HCT116 (cell line): ENCODE measurements around the gene ACKR3. TPM values are rescaled to one million over a fixed set of nuclear protein-coding genes. Genes with fewer than 3 reads are reported as not detected.

Experiments
- ATAC-seq: fragments of 200-7000 bp; cut with Tn5 transposase; 2 replicates; pipeline ENCODE4 v1.9.1; 2020; ENCODE audit warnings: mild to moderate bottlenecking, moderate library complexity
- BruUV-seq: library from RNA; stranded (reverse); fragments of 400-500 nt; replicated peaks from 2 replicates; lab custom pipeline; 2021; lab: Mats Ljungman, UMichigan
- CTCF ChIA-PET: fragments of 300-600 bp; sonication (Branson Sonifier 250); formaldehyde crosslinking; loops from one replicate; lab custom pipeline; 2021; ENCODE audit warnings: antibody characterized with exemption; lab: Charles Lee
- POLR2A ChIA-PET: fragments of 300-600, 350-600 bp; sonication (Branson Sonifier 250); formaldehyde crosslinking; loops from one replicate; lab custom pipeline; 2021; ENCODE audit warnings: antibody characterized with exemption; lab: Charles Lee
- RAD21 ChIA-PET, 2 experiments: fragments of 300-600 bp; sonication (Branson Sonifier 250); formaldehyde crosslinking; loops; one replicate each; lab custom pipeline; 2023; ENCODE audit warnings: low total read pairs in 2 of 2; ENCODE audit not compliant: uncharacterized antibody in 2 of 2, unreplicated experiment in 2 of 2, low non-redundant PET in 1 of 2; lab: Charles Lee
- DNase-seq: peaks from one replicate; pipeline ENCODE4 v3.0.0-alpha.2; 2010; ENCODE audit warnings: low read depth, low spot score
- H2AFZ ChIP-seq: fragments of 200-600 bp; shearing (Covaris generic), sonication (generic); 2 replicates; pipeline ENCODE4 v1.6.1; 2017; ENCODE audit warnings: low read depth, mixed run types, mixed read lengths, antibody characterized with exemption, low read length; ENCODE audit not compliant: poor library complexity, severe bottlenecking
- H3K27ac ChIP-seq: 2 replicates; pipeline ENCODE4 v1.5.1; 2012; ENCODE audit warnings: low read depth, low read length
- H3K27me3 ChIP-seq: fragments of 200-600 bp; sonication (generic); 2 replicates; pipeline ENCODE4 v1.6.1; 2016; ENCODE audit warnings: mixed run types, low read length, mixed read lengths; ENCODE audit not compliant: insufficient read depth
- H3K36me3 ChIP-seq, 2 experiments: fragments of 200-500 bp in 1 of 2; fragments of 200-600 bp in 1 of 2; sonication (Bioruptor generic) in 1 of 2; sonication (generic) in 1 of 2; 2 replicates each; pipeline versions ENCODE4 v1.5.1 to v1.6.1; 2014 to 2016; ENCODE audit warnings: low read length in 2 of 2, inconsistent platforms in 1 of 2, mixed read lengths in 1 of 2, mixed run types in 1 of 2; ENCODE audit not compliant: insufficient read depth in 2 of 2, control insufficient read depth in 1 of 2
- H3K4me1 ChIP-seq, 2 experiments: fragments of 200-600 bp in 1 of 2; sonication (generic) in 1 of 2; 2 replicates each; pipeline versions ENCODE4 v1.5.1 to v1.6.1; 2012 to 2017; ENCODE audit warnings: low read length in 2 of 2, inconsistent platforms in 1 of 2, mild to moderate bottlenecking in 1 of 2, mixed read lengths in 1 of 2, mixed run types in 1 of 2, moderate library complexity in 1 of 2; ENCODE audit not compliant: insufficient read depth in 2 of 2, control insufficient read depth in 1 of 2
- H3K4me2 ChIP-seq: fragments of 200-600 bp; sonication (generic); 2 replicates; pipeline ENCODE4 v1.6.1; 2017; ENCODE audit warnings: mixed run types, low read length, mixed read lengths
- H3K4me3 ChIP-seq, 2 experiments: fragments of 200-600 bp in 1 of 2; sonication (generic) in 1 of 2; replicated peaks in 1 of 2; 2 replicates each; pipeline ENCODE4 v1.5.1; 2011 to 2016; ENCODE audit warnings: low read length in 2 of 2, control low read depth in 1 of 2, low read depth in 1 of 2, mild to moderate bottlenecking in 1 of 2, mixed read lengths in 1 of 2, mixed run types in 1 of 2
- H3K79me2 ChIP-seq: fragments of 200-600 bp; sonication (generic); 2 replicates; pipeline ENCODE4 v1.6.1; 2017; ENCODE audit warnings: mild to moderate bottlenecking, mixed run types, low read length, moderate library complexity, mixed read lengths; ENCODE audit not compliant: insufficient read depth
- H3K9ac ChIP-seq: fragments of 200-600 bp; sonication (generic); 2 replicates; pipeline ENCODE4 v1.6.1; 2016; ENCODE audit warnings: low read length, mixed read lengths
- H3K9me2 ChIP-seq: fragments of 200-600 bp; sonication (generic), shearing (Covaris generic); 2 replicates; pipeline ENCODE4 v1.6.1; 2017; ENCODE audit warnings: mixed run types, mild to moderate bottlenecking, moderate library complexity; ENCODE audit not compliant: insufficient read depth
- H3K9me3 ChIP-seq, 2 experiments: fragments of 200-500 bp in 1 of 2; fragments of 200-600 bp in 1 of 2; sonication (Bioruptor generic) in 1 of 2; sonication (generic) in 1 of 2; 2 replicates each; pipeline ENCODE4 v1.6.1; 2014 to 2017; ENCODE audit warnings: low read length in 2 of 2, mixed read lengths in 2 of 2, inconsistent platforms in 1 of 2, low read depth in 1 of 2, mild to moderate bottlenecking in 1 of 2, mixed run types in 1 of 2, moderate library complexity in 1 of 2; ENCODE audit not compliant: control insufficient read depth in 1 of 2, insufficient read depth in 1 of 2
- H4K20me1 ChIP-seq: fragments of 200-600 bp; sonication (generic), shearing (Covaris generic); 2 replicates; pipeline ENCODE4 v1.6.1; 2017; ENCODE audit warnings: mixed run types, mild to moderate bottlenecking, moderate library complexity; ENCODE audit not compliant: insufficient read depth
- CEBPB ChIP-seq: IDR thresholded peaks from 2 replicates; pipeline ENCODE4 v1.6.1; 2012; ENCODE audit warnings: low read depth
- CTCF ChIP-seq, 3 experiments: fragments of 200-600 bp in 1 of 3; sonication (generic) in 1 of 3; IDR thresholded peaks in 2 of 3; conservative IDR thresholded peaks in 1 of 3; 2 replicates each; pipeline ENCODE4 v1.5.1; 2012 to 2017; ENCODE audit warnings: low read depth in 2 of 3, low read length in 2 of 3, antibody characterized with exemption in 1 of 3, borderline replicate concordance in 1 of 3, control low read depth in 1 of 3, mild to moderate bottlenecking in 1 of 3, mixed read lengths in 1 of 3, mixed run types in 1 of 3, moderate library complexity in 1 of 3; ENCODE audit not compliant: insufficient read depth in 1 of 3
- EGR1 ChIP-seq: IDR thresholded peaks from 2 replicates; pipeline ENCODE4 v1.6.1; 2012; ENCODE audit warnings: low read depth
- FOSL1 ChIP-seq: IDR thresholded peaks from 2 replicates; pipeline ENCODE4 v1.6.1; 2012; ENCODE audit warnings: low read depth
- MAX ChIP-seq: IDR thresholded peaks from 2 replicates; pipeline ENCODE4 v1.6.1; 2012
- RAD21 ChIP-seq: IDR thresholded peaks from 2 replicates; pipeline ENCODE4 v1.6.1; 2012; ENCODE audit warnings: low read depth, mild to moderate bottlenecking
- REST ChIP-seq: IDR thresholded peaks from 2 replicates; pipeline ENCODE4 v1.6.1; 2012; ENCODE audit warnings: low read depth
- YY1 ChIP-seq: IDR thresholded peaks from 2 replicates; pipeline ENCODE4 v1.6.1; 2011; ENCODE audit warnings: low read length, low read depth, moderate library complexity, mild to moderate bottlenecking; ENCODE audit not compliant: insufficient replicate concordance; ENCODE audit errors: extremely low read depth
- intact Hi-C: fragments of 100-400 bp; cut with micrococcal nuclease; formaldehyde crosslinking; loops from 2 replicates; pipeline ENCODE4 v1.10.0; 2022
- total RNA-seq: library from RNA; stranded (reverse); gene quantifications from one replicate; pipeline ENCODE4 v1.2.1, GENCODE V29; 2021; ENCODE audit not compliant: unreplicated experiment

The ACKR3 gene
- total RNA-seq, 1 experiment from 2014 or later = 0.20 TPM

GRCh38 chr2:236561874-236562273, 7.8 kb upstream of the ACKR3 start:
- no peak for TF ChIP-seq EGR1
- TF ChIP-seq CEBPB = no peak
- TF ChIP-seq CTCF (IDR thresholded peaks at IDR 0.05 in 2 of 3, conservative IDR thresholded peaks at IDR 0.05 in 1 of 3; ENCODE audit: borderline replicate concordance in 1 of 3, insufficient read depth in 1 of 3, low read depth in 2 of 3, low read length in 2 of 3) = no peak
- no peak for TF ChIP-seq FOSL1
- TF ChIP-seq YY1 = no peak
- no peak for TF ChIP-seq RAD21
- TF ChIP-seq MAX = no peak
- no peak for TF ChIP-seq REST
- no peaks in the 10 kb centered on the region for H3K79me2 ChIP-seq
- POLR2A ChIA-PET = no interaction called here
- CTCF ChIA-PET = interaction anchor here (1.1 to 1.2 kb wide), 3 partner anchors 10 to 49 kb away, joined by 4 to 8 read pairs (median 6); no protein-coding TSS in a partner anchor
- RAD21 ChIA-PET = no interaction called here
- no peak overlapping the region for H3K4me2 ChIP-seq
- H3K9me2 ChIP-seq = no peaks in the 10 kb centered on the region
- no peak overlapping the region for H3K27ac ChIP-seq
- H3K9me3 ChIP-seq = no peaks in the 10 kb centered on the region
- H3K9ac ChIP-seq = no peak overlapping the region
- 0 out of 2 replicates have a peak, but pooled peaks cover 4% of the 10 kb centered on the region for H3K27me3 ChIP-seq
- no peak overlapping the region for H3K4me3 ChIP-seq
- no peaks in the 10 kb centered on the region for H3K4me1 ChIP-seq
- H2AFZ ChIP-seq = no peak overlapping the region
- DNase-seq = no peak
- intact Hi-C loops = no loop called here
- no TSS peak for BruUV-seq
- no peak for ATAC-seq
- H3K36me3 ChIP-seq = no peaks in the 10 kb centered on the region
- no peaks in the 10 kb centered on the region for H4K20me1 ChIP-seq
